IMR-90 (cell line): ENCODE measurements around the gene ADAMTS13.

ENCODE experiments used
- BHLHE40 ChIP-seq: fragments of 150-350 bp; IDR thresholded peaks from 2 replicates; pipeline ENCODE4 v1.6.1; 2016; ENCODE audit warnings: mild to moderate bottlenecking, low read depth, low read length
- MAZ ChIP-seq: IDR thresholded peaks from 2 replicates; pipeline ENCODE4 v1.6.1; 2012; ENCODE audit warnings: low read depth, mild to moderate bottlenecking, low read length, improper control_type of control experiment, moderate library complexity, borderline replicate concordance
- POLR2A ChIP-seq: IDR thresholded peaks from 2 replicates; pipeline ENCODE4 v1.6.1; 2012; ENCODE audit warnings: mild to moderate bottlenecking, low read depth, low read length

- TF ChIP-seq BHLHE40 (no peak), POLR2A (no peak), MAZ (no peak)
Observed at GRCh38 chr9:133389562-133389961, 32.6 kb upstream of the ADAMTS13 start.
